IPS DF 19.7 (cell line): Measurements from ENCODE around the gene APBB2.

ENCODE experiments used
- DNase-seq: peaks from one replicate; pipeline ENCODE4 v3.0.0-alpha.2; 2013; ENCODE audit warnings: low read depth, low spot score

APBB2 gene

DNA sequence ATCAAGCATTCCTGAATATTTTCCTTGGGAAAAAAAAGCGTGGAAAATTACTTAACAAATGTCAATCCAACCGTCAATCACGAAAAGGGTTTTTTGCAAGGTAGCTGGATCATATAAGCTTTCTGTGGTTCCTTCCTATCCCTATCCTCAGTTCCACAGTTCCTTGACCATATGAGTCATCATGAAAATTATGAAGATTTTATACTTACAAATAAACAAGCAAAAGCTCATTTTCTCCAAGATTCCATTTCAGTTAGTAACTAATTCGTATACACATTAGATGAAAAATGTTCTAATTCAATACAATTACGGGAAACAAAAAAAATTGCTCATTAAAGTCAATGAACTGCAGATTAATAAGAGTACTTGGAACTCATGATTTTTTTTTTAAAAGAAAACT lies 235.8 kb downstream of the APBB2 start:
- DNase-seq: no peak

DNA sequence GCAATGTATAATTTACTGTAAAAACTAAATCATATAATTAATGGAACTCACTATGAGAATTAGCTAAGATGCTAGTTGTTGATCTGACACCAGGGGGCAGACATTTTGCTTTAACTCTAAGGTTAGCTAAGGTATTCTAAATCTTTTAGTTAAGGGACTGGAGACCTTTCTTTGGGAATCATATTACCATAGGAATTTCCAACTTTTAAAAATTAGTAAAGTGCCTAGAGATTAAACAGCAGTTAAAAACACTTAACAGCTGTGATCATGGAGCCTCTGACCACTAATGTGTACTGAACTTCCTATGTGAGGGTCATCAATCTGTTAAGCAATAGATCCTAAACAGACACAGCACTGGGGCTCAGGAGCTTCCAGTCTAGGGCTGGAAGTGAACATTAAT lies 238.0 kb downstream of the APBB2 start:
- no peak for DNase-seq

DNA sequence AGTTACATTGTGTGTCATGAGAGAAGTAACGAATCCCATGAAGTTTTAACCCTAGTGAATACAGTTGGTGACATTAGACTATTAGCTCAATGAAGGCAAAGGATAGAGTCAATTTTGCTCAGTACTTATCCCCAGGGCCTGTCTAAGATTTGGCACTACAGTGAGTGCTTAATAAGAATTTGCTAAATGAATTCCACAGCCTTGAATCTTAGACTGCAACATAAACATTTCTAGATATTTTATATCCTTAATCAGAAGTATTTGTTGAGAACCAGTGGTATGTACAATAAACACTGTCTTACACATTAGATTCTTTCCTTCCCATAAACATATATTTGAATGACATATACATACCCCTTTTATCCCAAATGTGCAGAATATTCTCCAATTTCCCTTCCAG lies 241.6 kb downstream of the APBB2 start:
- no peak for DNase-seq

DNA sequence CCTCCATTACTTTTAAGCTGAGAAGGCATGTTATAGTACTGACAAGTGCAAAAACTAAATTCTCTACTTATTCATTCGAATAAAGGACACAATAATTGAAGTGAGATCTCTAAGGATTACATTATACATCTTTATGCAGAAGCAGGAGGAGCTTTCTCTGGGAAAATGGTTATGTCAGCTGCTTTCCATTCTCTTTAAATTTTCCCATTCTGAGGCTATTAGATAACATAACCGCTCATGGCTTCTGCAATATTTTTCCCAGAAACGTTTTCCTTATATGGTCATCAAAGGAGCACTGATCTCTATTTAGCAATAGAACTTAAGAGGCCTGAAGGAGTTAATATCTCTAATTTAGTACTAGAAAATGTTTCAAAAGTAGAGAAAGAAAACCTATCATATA lies 243.0 kb downstream of the APBB2 start:
- DNase-seq: no peak

DNA sequence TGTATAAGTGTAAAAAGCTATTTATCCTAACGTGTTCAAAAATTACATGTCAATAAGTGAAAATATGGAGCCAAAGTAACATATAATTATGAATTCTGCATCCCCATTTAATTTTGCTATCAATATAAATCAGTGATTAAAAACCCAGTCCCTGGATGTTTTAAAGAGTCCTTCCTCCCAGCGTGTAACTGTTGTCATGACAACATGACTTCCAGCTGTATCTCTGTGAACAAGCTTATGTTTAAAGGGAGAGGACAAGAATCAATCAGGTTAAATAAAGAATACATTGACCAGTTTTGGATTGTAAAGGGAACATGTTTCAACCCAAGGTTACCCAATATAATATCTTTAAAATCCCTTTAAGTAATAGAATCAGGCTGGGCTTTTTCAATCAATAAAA lies 244.8 kb downstream of the APBB2 start:
- no peak for DNase-seq

DNA sequence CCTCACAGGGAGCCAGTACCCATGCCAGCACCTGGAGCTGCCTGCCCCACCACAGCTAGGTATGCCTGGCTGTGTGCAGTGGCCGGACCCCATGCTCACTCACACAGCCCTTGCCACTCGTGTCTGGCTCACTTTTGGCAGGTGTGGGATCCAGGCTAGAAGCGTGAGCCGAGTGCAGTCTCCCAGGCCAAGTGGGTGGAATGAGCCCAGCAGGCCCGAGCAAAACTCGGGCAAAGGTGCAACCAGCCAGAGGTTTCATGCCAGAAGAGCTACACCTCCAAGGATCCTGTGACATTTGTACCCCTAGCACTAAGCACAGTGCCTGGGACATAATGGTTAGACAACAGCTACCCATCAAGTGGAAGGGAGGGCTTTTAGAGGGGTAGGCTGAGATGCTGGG lies 246.8 kb downstream of the APBB2 start:
- DNase-seq: no peak

DNA sequence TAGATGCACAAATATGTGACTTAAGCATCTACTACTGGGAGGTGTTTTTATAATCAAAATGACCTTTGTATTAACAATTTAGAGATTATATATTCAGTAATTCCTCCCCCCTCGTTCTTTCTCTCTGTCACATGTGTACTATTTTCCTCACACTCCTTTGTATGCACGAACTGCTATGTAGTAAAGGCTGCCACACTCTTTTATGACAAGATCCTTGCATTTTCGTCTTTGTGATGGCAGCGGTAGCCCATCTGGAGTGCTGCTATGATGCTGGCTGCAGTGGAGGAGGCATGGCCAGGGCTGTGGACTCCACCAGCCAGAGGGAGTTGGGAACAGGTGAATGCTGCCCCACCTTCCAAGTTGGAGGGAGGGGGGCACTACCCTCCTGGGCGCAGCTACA lies 248.3 kb downstream of the APBB2 start:
- DNase-seq: no peak

DNA sequence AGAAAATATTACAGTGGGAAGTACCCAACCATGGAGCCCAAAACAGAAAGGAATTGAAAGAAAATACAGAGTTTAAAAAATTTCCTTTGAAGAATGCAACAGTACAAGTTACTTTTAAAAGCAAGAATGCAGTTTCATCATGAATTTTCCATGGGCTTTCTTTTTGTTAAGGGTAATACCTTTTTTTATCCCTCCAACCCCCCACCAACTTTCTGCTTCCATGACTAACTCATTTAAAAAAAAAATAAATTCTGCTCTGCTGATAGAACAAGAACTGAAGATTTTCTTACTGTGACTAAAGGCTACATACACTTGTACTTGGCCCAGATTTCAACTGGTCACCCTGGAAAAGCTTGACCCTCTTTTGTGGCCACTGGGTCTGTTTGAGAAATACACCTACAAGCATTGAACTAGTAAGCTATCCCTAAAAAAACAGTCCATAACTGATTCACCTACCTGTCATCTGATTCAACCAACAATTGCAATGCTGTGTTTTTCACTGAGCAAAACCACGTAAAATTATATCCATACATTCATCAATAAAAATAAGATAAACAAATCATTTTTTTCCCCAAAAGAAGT lies 250.4 kb downstream of the APBB2 start:
- DNase-seq: no peak

DNA sequence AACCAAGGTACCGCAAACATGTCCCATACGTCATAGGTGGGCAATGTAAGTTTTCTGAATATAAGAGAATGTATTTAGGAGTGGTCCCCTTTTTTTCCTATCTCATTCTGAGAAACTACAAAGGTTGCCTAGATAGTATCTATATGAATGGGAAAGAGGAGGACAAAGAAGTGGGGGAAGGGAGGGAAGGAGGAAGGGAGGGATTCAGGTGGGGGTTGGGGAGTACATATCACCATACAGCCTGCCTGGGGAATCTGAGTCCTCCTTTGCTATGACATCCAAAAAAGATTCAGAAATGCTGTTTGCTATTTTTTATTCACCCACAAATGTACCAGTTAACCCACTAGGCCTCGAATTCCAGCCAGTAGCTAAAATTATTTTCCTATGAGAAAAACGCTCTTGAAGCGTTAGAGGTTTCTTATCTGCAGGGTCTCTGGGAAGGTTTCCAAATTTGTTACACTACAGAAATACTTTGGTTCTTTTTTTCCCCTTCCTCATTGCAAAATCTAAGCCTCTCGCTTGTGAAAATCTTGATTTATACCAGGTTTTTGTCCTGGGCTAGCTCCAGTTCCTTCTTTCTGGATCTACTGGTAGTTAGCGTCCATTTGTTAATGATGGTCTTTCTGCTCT lies 251.7 kb downstream of the APBB2 start:
- no peak for DNase-seq

DNA sequence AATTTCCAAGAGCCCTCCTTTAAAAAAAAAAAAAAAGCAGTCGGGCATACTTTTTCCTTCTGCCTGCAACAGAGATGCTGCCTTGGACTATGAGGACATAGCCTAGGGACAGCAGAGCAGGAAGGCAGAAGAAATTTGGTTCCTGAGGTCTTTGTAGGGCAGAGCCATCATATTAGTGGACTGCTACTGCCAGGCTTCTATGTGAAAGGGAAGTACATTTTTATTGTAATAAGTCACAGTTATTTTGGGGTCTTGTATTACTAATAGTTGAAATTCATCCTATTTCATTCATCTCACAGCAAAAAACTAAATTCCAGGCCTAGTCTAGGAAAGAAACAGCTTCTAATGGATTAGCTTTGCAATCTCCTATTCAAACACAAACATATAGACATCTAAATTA lies 253.4 kb downstream of the APBB2 start:
- no peak for DNase-seq

DNA sequence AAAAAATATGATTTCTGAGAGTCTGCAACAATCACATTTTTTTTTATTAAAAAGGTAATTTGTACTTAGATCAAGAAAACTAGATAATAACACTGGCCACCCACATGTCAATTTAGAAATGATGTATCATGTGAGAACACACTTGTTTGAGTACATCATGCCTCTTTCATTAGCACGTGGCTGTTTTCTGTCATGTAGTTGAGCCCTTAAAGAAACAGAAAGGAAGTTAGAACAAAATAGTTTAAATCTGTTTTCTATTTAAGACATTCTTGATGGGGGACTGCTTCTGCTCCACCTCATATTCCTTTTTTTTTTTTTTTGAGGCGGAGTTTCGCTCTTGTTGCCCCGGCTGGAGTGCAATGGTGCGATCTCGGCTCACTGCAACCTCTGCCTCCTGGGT lies 257.1 kb downstream of the APBB2 start:
- DNase-seq: no peak

DNA sequence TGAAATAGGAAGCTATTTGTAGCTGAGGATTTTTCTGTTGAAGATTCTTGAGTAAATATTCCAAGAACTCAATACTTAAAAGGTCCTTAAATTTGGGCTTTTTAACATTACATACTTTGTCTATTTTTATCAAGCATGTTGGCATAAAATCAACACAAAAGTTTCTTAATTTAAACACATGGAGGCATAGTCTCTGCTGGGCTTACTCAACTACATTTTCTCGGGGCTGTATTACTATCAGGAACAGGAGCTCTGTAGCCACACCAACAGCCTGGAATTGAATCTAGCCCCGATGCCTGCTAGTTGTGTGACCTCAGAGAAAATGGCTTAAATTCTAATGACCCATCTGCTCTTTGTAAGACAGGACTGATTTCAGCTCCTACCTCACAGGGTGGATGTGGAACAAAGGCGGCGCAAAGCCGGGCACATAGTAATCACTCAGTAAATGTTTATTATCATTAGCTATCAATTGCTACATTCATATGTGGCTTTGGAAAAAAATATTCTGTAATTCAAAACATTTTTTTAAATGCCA lies 257.6 kb downstream of the APBB2 start:
- DNase-seq: no peak

DNA sequence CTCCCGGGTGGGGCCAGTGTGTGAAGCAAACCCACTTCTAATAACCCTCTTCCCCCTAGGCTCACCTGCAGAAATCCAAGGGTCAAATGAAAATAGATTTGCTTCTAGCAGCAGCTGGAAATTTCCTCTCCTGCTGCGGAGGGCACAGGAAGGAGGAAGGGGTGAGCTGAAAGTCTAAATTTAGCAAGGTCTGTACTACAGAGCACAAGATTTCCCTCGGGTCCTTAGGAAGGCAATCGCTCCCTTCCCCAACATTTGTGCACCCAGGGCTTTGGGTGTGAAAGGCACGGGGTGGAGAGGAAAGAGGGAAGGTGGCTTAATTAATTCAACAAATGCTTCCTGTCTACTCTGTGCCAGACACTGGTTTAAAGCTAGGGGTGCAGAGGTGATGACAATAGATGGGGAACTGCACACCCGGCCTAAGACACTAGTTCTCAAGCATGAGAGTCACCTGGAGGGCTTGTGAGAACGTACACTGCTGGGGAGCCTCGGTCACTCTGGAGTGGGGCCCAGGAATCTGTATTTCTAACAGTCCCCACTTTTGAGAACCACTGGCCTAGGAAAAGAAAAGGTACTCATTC lies 260.2 kb downstream of the APBB2 start:
- DNase-seq: no peak

DNA sequence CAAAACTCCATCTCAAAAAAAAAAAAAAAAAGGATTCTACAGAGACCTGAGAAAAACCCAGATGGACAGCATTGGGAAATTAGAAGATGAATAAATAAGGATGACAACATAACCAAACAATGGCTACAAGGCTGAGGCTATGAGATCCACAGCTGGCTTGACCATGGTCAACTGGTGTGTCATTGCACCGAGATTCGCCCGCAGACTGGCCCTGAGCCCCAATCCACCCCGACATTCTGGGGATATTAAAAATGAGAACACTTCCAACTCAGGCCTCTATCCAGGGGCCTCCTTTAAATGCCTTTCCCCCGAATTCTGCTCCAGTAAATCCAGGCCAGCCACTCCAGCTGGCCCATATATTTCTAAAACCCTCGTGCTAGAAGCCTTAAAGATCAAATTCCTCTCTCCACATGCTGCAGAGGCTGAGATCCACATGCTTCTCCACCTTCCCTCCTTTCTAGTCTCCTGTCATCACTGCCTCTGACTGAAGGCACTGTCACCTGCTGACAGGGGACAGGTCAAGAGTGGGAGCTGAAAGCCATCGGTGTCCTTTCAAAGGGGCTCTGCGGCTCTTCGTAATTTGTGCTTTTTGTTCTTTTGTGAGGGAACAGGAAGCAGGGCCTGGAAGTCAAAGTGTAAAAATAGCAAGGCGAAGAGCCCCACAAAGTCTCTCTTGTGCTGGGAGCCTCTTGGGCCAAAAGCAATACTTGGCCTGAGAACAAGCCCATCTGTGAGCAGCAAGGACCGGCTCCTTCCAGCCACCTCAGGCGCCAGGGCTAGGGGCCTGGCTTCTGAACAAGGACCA lies 260.9 kb downstream of the APBB2 start:
- DNase-seq: no peak

DNA sequence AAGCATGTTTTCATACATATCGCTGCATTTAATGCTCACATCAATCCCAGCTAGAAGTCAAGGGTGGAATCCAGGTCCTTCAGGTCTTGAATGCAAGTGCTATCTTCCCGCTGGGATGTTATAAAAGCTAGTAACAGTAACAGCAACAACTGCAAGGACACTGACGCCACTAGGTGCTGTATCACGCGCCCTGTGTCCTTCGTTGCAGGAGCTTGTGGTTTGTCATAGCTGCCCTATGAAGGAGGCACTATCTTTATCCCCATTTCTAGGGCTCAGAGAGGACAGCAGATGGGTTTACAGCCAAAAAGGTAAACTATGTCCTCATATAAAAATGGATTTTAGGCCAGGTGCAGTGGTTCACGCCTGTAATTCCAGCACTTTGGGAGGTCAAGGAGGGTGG lies 261.7 kb downstream of the APBB2 start:
- no peak for DNase-seq

DNA sequence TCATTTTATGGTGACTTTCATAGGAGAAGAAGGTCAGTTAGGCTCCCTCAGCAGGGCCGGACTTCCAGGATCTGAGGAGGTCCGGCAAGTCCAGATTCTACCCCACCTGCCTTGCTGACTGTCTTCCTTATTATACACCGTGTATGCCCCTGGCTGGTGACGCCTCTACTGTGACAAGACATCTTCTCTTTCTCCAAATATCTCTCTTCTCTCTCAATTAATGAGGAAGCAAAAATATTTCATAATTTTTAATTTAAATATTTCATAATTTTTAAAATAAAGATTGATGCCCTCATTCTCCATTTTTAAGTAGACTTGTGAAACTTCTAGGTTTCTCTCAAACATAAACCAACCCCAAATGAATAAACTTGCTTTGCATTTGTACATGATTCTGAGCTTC lies 262.1 kb downstream of the APBB2 start:
- no peak for DNase-seq

DNA sequence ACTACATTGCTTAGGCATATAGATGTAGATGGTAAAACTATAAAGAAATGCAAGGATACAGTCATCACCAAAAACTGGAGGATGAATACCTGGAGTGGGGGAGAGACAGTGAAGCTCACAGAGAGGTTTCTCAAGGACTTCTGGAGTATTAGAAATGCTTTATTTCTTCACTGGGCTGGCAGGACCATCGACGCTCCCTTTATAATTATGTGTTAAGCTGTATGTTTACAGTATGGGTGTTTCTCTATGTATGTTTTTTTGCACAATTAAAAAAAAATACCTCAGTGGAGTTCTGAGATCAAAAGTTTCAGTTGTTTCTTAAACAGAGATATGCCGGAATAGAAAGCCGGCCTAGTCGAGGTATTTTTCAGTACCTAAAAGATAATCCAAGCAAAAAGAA lies 263.3 kb downstream of the APBB2 start:
- DNase-seq: no peak

DNA sequence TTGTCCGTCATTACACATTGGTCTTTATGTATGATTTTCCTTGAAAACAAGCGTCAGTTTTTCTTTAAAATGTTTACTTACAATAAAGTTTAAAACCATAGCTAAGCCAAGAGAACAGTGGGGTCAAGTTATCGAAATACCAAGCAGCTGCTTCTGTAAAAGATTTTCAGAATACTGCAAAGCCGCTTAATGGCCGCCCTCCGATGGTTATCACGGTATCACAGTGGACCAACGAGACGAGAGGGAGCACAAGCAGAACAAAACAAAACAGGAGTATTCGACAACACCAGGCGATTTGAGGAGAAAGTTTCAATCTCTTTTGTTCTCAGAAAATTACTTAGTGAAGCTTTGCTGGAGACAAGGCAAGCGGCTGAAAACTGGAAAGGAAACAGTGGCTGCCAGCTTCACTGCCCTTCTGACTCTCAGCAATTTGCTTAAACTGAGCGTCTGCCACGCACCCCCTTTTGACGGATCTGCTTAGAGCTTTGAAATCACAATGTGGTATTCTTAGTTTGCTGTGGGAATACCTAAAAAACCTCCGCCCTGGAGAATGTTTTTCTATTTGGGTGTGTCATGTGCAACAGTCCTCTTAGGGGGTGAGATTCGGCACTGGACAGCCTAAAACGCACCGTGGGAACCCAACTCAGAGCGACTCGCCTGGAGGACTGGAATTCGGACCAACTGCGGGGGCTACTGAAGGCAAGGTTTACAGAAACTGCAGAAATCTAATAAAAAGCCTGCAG lies 264.8 kb downstream of the APBB2 start:
- no peak for DNase-seq

DNA sequence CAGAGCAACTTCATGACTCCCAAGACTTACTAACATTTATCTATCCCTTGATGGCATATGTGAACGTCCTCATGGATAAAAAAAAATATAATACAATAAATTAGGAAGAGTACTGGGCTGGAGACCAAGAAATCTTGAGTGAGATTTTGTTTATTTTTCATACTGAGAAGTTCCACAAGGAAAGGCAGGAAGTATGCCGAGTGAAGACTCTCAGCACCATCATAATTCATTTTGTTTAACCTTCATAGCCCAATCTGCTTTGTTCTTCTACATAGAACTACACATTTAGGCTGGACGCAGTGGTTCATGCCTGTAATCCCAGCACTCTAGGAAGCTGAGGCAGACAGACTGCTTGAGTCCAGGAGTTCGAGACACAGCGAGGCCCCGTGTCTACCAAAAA lies 266.3 kb downstream of the APBB2 start:
- no peak for DNase-seq

DNA sequence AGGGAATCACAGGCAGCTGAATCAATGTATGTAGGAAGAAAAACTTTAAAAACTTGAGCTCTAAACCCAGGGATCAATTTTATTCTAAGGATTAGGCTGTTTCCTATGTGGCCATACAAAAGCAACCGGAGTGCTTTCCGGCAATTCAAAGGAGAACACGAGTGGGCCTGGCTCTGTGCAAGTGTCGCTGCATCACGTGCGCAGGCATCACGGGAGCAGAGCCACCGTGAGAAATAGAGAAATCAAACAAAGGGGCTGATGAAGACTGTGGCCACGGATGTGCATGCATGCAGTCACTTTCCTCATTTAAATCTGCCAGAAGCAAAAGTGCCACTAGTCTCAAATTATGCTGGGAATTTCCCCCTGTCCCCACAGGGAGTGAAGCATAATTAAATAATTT lies 267.7 kb downstream of the APBB2 start:
- DNase-seq: no peak

DNA sequence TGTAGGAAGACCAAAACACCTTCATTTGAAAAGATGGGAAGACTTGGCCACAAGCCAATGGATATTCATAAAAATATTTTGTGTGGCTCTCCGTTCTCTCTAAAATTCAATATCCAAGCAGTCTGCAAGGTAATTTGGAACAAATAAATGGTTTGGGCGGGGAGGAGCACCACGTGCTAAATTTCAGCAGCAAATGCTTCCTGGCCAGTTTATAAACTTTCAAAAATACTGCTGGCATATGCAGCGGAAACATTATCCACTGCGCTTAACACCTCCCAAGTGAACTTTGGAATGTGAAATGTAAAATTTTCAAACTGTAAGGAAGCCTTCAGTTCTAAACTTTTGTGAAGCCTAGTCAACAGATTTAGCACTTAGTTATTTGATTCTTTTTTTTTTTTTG lies 273.6 kb downstream of the APBB2 start:
- DNase-seq: no peak

DNA sequence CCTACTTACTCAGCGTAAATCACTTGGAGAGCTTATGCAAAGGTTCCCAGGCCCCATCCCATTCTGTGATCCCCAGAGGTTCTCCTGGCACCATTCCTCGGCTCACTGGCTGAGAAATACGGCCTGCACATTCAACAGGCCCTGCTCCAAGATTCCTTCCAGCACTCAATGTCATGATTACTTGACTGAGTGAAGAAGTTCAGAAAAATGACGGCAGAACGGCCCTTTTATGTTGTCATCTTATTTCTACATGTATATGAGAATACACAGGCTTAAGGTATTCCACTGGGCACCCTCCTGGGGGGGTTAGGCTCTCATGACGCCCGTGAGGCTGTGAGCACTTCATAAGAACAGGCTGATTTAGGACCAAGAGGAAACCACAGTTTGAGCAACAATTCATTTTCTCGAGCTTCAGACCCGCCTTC lies 274.0 kb downstream of the APBB2 start:
- DNase-seq: no peak
